Kidney (tissue), 14 donors: Measurements from ENCODE around the gene MYORG. TPM values are rescaled to one million over a fixed set of nuclear protein-coding genes. Genes with fewer than 3 reads are reported as not detected.

ENCODE experiments used
- DNase-seq, 5 donors: peaks; one replicate each; pipeline ENCODE4 v3.0.0-alpha.2; 2013 to 2020
- FAIRE-seq: peaks from 2 replicates; lab custom pipeline; 2012; peaks lifted over from hg19 to GRCh38; lab: Jason Lieb, UNC
- H3K27ac ChIP-seq, 2 donors: one replicate each; pipeline ENCODE4 v1.7.0; 2013; ENCODE audit warnings: low read depth in 2 of 2, low read length in 2 of 2, inconsistent platforms in 1 of 2
- H3K27me3 ChIP-seq: one replicate; pipeline ENCODE4 v1.7.1; 2013; ENCODE audit warnings: low read length, inconsistent platforms; ENCODE audit not compliant: control insufficient read depth, insufficient read depth
- H3K36me3 ChIP-seq, 3 donors: one replicate each; pipeline versions ENCODE4 v1.7.0 to v1.7.1; 2013; ENCODE audit warnings: low read length in 3 of 3, control low read depth in 1 of 3, inconsistent platforms in 1 of 3; ENCODE audit not compliant: insufficient read depth in 3 of 3, control insufficient read depth in 2 of 3
- H3K4me1 ChIP-seq, 3 donors: one replicate each; pipeline versions ENCODE4 v1.7.0 to v1.7.1; 2013; ENCODE audit warnings: low read length in 3 of 3, inconsistent platforms in 1 of 3, low read depth in 1 of 3; ENCODE audit not compliant: control insufficient read depth in 2 of 3, insufficient read depth in 2 of 3
- H3K4me3 ChIP-seq, 3 donors: one replicate each; pipeline versions ENCODE4 v1.7.0 to v1.8.1; 2013; ENCODE audit warnings: low read length in 3 of 3, control low read depth in 1 of 3, inconsistent platforms in 1 of 3
- H3K9ac ChIP-seq, 3 donors: one replicate each; pipeline versions ENCODE4 v1.7.0 to v1.7.1; 2013; ENCODE audit warnings: low read length in 3 of 3, control low read depth in 1 of 3, inconsistent platforms in 1 of 3
- H3K9me3 ChIP-seq, 3 donors: one replicate each; pipeline versions ENCODE4 v1.7.0 to v1.7.1; 2013; ENCODE audit warnings: low read length in 3 of 3, control low read depth in 1 of 3, inconsistent platforms in 1 of 3; ENCODE audit not compliant: control insufficient read depth in 2 of 3, insufficient read depth in 1 of 3
- intact Hi-C: fragments of 100-400 bp; cut with DNase I; formaldehyde crosslinking; loops from one replicate; pipeline ENCODE4 v1.11.1; 2022
- polyA plus RNA-seq: library from polyadenylated mRNA; stranded (reverse); fragments of 350-450 nt; fragmentation: Illumina TruSeq; extraction: RNeasy Lipid Tissue Mini Kit (QIAGEN cat#74804); gene quantifications from one replicate; pipeline ENCODE4 v1.2.3, GENCODE V29; 2014; ENCODE audit warnings: low read depth, low replicate concordance; ENCODE audit not compliant: insufficient read depth
- total RNA-seq: library from RNA; stranded (reverse); fragmentation: NEBNext Ultra II Directional; extraction: Animal tissue kit (Norgen Biotek cat#: 25700); gene quantifications from one replicate; pipeline ENCODE4 v1.2.1, GENCODE V29; 2021
- TF ChIP-seq, protein P1 (sequence below): IDR thresholded peaks from 3 replicates; pipeline ENCODE4 v1.5.1; 2012; ENCODE audit warnings: mild to moderate bottlenecking, moderate library complexity, borderline replicate concordance; ENCODE audit not compliant: insufficient read depth; ENCODE audit errors: extremely low read depth
- donor health status: control.
- donor health status: control.
- donor health status: control.
- donor health status: control.
- donor health status: control.
- donor health status: DM: yes; HTN: yes; CAD: no.
- donor health status: Normal renal cell carcinoma (clear cell type).

MYORG gene
- total and polyA plus RNA-seq, 2 donors from 2014 or later: 8.1 to 13.5 TPM

- Histone ChIP-seq H3K9me3 (no peaks in the 10 kb centered on the region), H3K27ac (peak overlapping the region in 1 of 2 donors; percentile 18), H3K36me3 (peaks cover 0 to 14% (median 0%) of the 10 kb centered on the region in 3 donors), H3K9ac (peak overlapping the region in 1 of 3 donors; percentile 91), H3K4me1 (peaks cover 0 to 18% (median 5%) of the 10 kb centered on the region in 3 donors), H3K27me3 (peaks cover 4% of the 10 kb centered on the region), H3K4me3 (peak overlapping the region in 2 of 3 donors; percentile 75 to 82)
- TF ChIP-seq, protein P1, sequence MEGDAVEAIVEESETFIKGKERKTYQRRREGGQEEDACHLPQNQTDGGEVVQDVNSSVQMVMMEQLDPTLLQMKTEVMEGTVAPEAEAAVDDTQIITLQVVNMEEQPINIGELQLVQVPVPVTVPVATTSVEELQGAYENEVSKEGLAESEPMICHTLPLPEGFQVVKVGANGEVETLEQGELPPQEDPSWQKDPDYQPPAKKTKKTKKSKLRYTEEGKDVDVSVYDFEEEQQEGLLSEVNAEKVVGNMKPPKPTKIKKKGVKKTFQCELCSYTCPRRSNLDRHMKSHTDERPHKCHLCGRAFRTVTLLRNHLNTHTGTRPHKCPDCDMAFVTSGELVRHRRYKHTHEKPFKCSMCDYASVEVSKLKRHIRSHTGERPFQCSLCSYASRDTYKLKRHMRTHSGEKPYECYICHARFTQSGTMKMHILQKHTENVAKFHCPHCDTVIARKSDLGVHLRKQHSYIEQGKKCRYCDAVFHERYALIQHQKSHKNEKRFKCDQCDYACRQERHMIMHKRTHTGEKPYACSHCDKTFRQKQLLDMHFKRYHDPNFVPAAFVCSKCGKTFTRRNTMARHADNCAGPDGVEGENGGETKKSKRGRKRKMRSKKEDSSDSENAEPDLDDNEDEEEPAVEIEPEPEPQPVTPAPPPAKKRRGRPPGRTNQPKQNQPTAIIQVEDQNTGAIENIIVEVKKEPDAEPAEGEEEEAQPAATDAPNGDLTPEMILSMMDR: no peak
- no peak for FAIRE-seq
- DNase-seq: peak in 2 of 5 donors; percentile 28 to 36
- intact Hi-C loops: no loop called here
These were observed 1.7 kb downstream of the MYORG start for GRCh38 chr9:34374905-34375552.

GRCh38 chr9:34374339-34374738 is 2.4 kb downstream of the MYORG start:
- Histone ChIP-seq H3K9ac (no peak overlapping the region), H3K9me3 (no peaks in the 10 kb centered on the region), H3K4me1 (peaks cover 0 to 15% (median 4%) of the 10 kb centered on the region in 3 donors), H3K36me3 (peaks cover 0 to 14% (median 0%) of the 10 kb centered on the region in 3 donors), H3K27me3 (peaks cover 4% of the 10 kb centered on the region), H3K27ac (no peak overlapping the region), H3K4me3 (peak overlapping the region in 1 of 3 donors; percentile 0)
- DNase-seq (no peak), FAIRE-seq (no peak)
- TF ChIP-seq, protein P1: no peak
- intact Hi-C loops: no loop called here

- intact Hi-C loops: no loop called here
- DNase-seq (no peak), FAIRE-seq (no peak)
- no peaks in the 10 kb centered on the region for H3K9me3 ChIP-seq
- no peak overlapping the region for H3K27ac ChIP-seq
- H3K9ac ChIP-seq: no peak overlapping the region
- peak overlapping the region in 1 of 3 donors; percentile 0 for H3K4me3 ChIP-seq
- H3K4me1 ChIP-seq: peaks cover 0 to 13% (median 4%) of the 10 kb centered on the region in 3 donors
- TF ChIP-seq, protein P1: no peak
- H3K27me3 ChIP-seq: peaks cover 4% of the 10 kb centered on the region
- peaks cover 0 to 14% (median 0%) of the 10 kb centered on the region in 3 donors for H3K36me3 ChIP-seq
These were observed 2.9 kb downstream of the MYORG start for GRCh38 chr9:34373749-34374148.
